Erythroblast (primary cell): ENCODE data around the gene GYG2.
"Not testable (repeated sequence)": the region's sequence is repeated elsewhere in the genome, so short reads cannot be mapped to it uniquely, and the experiment has no call there.

Experiments used
- DNase-seq, 2 experiments: peaks; one replicate each; lab custom pipeline; 2025; lab: John Stamatoyannopoulos, UW
- GATA1 ChIP-seq: IDR thresholded peaks from 2 replicates; pipeline ENCODE4 v1.6.1; 2011; ENCODE audit warnings: low read depth, mild to moderate bottlenecking, control low read depth, low read length, moderate library complexity
- POLR2A ChIP-seq: IDR thresholded peaks from 2 replicates; pipeline ENCODE4 v1.6.1; 2011; ENCODE audit warnings: mild to moderate bottlenecking, low read length

The GYG2 gene

GRCh38 chrX:2828344-2828958 is at the start of gene GYG2:
Gene GYG2, plus strand, starts transcription at chrX:2828930. Its CDS starts 1,259 bp downstream, at chrX:2830189.
- TF ChIP-seq POLR2A (no peak), GATA1 (no peak)
- DNase-seq = no peak

GRCh38 chrX:2780472-2781225 is 48.1 kb upstream of the GYG2 start:
- peak in 1 of 2 experiments; percentile 0 for DNase-seq

DNA sequence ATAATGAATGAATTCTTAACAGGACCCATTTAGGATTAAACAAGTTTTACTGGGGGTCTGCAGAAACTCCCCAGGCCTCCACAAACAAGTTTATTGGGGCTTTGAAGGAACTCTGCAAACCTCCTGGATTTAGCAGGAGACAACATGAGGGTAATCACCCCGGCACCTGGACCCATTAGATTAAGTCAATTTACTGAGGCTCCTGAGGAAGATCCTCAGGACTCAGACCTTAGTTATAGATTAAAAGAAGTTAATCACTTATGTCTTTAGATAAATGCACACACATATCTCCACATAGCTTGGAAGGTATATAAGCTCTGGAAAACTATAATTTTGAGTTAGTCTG is 47.5 kb upstream of the GYG2 start:
- TF ChIP-seq POLR2A (no peak), GATA1 (no peak)
- DNase-seq = no peak

DNA sequence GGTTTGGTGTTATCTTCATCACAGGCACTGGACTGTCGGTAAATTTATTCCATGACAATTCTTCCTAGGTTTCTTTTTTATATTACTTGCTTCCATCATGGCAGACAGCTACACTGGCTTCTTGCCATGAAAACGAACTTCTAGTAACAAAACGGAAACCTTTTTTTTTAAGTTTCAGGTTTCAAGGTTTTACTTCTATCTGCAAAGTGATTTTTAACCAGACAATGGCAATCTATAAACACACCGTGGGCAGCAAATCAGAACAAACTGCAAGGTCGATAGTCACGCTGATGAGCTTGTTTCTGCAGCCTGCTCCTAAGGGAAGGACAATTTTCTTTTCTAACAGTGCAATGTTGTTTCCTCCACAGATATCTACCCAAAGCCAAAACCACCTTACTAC is 47.0 kb upstream of the GYG2 start:
- no peak for DNase-seq

GRCh38 chrX:2782171-2782570 is 46.6 kb upstream of the GYG2 start:
- no peak for DNase-seq
- TF ChIP-seq POLR2A = no peak

More for the DNA sequence above, 47.0 kb upstream of the GYG2 start:
- TF ChIP-seq GATA1 (no peak), POLR2A (no peak)

DNA sequence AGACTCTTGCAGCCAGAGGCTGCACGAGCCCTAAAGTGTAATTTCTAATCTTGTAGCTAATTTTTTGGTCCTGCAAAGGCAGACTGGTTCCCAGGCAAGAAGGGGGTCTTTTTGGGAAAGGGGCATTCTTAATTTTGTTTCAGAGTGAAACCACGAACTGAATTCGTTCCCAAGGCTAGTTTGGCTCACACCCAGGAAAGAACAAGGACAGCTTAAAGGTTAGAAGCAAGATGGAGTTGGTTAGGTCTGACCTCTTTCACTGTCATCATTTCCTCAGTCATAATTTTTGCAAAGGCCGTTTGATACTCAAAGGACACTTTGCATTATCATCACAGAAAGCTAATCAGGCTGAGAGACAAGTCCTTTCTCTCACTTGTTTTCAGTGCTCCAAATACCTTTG is 46.0 kb upstream of the GYG2 start:
- no peak for DNase-seq
- TF ChIP-seq POLR2A (no peak), GATA1 (no peak)

GRCh38 chrX:2784026-2784425 is 44.7 kb upstream of the GYG2 start:
- TF ChIP-seq POLR2A (no peak), GATA1 (no peak)

DNA sequence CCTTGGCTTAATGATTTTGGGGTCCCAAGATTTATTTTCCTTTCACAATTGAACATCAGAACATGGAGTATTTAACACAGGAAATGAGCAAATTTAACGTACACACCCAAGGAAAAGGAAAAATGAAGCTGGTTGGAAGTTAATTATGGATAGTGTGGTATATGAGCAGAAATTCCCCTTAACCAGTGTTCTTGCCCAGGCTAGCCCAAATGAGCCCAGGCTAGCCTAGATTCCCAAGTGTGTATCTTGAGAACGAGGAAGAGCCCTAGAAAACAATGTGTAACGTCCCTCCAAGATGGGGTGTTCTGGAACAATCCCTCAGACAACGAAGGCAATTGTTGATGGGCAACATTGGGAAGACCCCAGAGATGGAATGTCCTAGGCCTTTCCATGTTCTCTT is 43.2 kb upstream of the GYG2 start:
- DNase-seq = no peak

More at GRCh38 chrX:2784026-2784425, 44.7 kb upstream of the GYG2 start:
- DNase-seq = no peak

DNA sequence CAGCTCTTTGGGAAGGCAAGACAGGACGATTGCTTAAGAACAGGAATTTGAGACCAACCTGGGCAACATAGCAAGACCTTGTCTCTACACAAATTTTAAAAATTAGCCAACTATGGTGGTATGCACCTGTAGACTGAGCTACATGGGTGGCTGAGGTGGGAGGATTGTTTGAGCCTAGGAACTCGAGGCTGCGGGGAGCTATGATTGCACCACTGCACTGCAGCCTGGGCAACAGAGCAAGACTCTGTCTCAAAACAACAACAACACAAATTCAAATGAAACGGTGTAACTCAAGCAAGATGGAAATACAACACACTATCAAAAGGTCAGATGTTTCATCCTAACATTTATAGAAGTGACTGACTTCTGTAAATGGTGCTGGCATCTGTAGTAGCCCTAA is 39.8 kb upstream of the GYG2 start:
- no peak for DNase-seq
- TF ChIP-seq GATA1 (no peak), POLR2A (no peak)

More for the DNA sequence above, 43.2 kb upstream of the GYG2 start:
- TF ChIP-seq GATA1 = no peak

- DNase-seq = no peak
- TF ChIP-seq GATA1 (no peak), POLR2A (no peak)
These were observed 39.2 kb upstream of the GYG2 start for GRCh38 chrX:2789569-2789968.

DNA sequence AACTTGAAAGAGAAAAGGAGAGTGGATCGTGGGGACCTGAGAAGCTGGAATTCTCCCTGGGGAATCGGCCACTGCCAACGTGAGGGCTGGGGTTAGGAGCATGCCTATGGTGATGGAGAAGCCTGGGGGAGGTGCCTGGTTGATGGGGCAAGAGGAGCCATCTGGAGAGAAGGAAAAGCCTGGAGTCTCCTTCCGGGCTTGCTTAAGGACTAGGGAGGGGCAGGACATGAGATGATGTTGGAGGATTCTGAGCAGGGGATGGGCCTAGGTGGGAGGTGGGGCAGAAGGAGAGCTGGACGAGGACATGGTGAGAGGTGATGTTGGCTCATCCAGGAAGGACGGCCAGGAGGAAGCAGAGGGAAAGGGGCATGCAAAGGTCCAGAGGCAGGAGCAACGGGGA is 35.0 kb upstream of the GYG2 start:
- no peak for TF ChIP-seq POLR2A
- no peak for TF ChIP-seq GATA1
- DNase-seq = no peak

- no peak for TF ChIP-seq GATA1
- no peak for TF ChIP-seq POLR2A
These were observed 34.4 kb upstream of the GYG2 start for GRCh38 chrX:2794336-2794735.

DNA sequence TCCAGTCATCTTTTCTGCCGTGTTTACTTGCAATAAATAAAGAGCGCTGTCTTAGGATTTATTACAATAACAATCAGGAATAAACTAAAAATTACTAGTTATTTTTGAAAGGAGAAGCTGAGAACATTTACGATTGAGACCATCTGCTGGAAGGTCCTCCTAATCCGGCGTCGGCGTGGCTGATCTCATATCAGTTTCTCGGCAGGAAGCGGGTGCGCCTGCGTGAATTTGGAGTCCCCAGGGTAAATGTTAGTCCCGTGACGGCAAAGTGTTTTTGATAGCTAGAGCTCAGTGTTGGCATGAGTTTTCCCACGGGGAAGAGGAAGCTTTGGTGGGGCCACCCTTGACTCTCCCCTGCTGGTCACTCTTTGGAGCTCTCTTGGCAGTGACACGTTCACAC is 31.9 kb upstream of the GYG2 start:
- not testable (repeated sequence) for DNase-seq

More at GRCh38 chrX:2794336-2794735, 34.4 kb upstream of the GYG2 start:
- no peak for DNase-seq

DNA sequence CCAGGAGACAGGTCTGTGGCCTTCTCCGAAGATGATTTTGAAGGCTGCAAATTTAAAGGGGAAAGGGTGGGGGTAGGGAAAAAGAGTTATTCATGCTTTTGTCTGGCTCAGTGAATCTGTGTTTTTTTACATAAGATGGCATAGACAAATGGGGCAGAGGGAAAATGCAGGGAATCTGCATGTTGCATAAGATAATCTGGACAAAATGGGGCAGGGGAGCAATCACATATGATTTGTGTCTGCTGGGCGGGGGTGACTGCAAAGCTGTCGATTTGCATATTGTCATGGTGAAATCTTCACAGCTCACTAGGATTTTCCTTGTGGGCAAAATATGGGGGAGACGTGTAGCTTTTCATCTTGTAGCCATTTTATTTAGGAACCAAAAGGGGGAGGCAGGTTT is 29.4 kb upstream of the GYG2 start:
- no peak for DNase-seq
- no peak for TF ChIP-seq GATA1
- no peak for TF ChIP-seq POLR2A

- not testable (repeated sequence) for DNase-seq
These were observed 28.8 kb upstream of the GYG2 start for GRCh38 chrX:2799980-2800379.
